Stimulated activated CD4-positive, alpha-beta T cell treated with anti-CD3 and anti-CD28 coated beads, TNF-alpha, amount 100 ng/mL, for 1 hour (primary cell): ENCODE results near the gene ETAA1.

Source experiments
- DNase-seq, 3 donors: peaks; one replicate each; pipeline ENCODE4 v3.0.0-alpha.2; 2020; ENCODE audit warnings: low read depth in 3 of 3, low spot score in 1 of 3

The ETAA1 gene

GRCh38 chr2:67437114-67437513, 40.0 kb downstream of the ETAA1 start:
- no peak for DNase-seq

DNA sequence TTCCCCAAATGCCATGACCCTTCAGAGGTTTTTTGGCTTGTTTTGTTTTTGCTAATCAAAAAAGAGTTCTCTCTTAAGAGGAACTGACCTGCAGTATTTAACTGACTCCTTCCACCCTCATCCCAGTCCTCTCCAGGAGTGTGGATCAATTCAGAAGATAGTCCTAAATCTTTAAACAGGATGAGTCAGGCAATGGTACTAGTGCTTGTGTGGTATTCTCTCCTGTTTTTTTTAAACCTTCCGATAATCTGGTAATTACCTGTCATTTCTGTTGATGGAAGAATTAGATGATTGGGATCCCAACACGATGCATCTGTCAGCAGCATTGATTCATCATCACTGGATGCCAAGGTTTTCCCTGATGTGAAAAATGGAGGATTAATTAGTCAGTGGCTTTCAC, 41.2 kb downstream of the ETAA1 start:
- DNase-seq, result no peak

DNA sequence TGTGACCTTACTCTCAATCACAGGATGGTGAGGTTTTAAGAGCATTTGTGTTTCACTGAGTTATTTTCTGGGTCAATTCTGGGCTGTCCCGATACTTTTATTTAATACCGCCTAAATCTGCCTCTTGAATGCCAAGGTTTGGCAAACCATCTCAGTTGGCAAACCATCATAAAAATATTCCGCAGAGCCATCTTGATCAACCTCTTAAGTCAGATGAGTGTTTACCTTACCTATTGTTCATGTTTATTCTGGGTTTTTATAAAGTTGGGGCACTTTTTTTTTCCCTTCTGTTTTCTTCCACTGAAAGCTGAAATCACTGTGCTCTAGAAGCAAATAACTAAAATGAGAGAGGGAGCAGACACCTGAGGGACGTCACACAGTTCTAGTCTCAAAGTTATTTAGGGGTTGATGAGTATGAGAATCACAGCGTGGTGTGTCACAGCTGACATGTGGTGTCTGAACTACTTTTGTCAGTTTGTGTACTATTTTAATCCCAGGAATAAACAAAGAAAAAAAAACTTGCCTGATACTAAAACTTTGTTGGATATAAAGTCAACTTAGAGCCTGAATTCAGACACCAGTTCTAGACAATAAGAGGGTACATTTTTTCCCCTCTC, 48.6 kb downstream of the ETAA1 start:
- DNase-seq, result no peak

DNA sequence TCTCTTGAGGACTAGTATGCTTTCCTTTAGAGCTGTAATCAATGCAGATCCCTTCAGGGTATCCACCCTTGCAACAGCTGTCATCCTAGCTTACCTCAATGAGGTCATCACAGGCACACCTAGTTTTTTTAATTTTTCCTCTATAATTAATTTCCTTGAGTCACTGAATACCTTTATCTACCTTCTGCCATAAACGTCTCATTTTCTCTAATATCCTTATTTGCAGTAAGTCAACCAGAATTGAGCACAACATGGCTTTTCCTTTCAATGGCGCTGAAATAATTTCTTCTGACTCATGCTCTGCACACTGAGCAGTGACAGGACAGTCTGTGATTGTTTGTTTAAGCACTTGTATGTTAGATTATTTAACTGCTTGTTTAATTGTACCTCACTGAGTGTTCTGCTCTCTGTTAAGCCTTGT, 49.4 kb downstream of the ETAA1 start:
- no peak for DNase-seq

DNA sequence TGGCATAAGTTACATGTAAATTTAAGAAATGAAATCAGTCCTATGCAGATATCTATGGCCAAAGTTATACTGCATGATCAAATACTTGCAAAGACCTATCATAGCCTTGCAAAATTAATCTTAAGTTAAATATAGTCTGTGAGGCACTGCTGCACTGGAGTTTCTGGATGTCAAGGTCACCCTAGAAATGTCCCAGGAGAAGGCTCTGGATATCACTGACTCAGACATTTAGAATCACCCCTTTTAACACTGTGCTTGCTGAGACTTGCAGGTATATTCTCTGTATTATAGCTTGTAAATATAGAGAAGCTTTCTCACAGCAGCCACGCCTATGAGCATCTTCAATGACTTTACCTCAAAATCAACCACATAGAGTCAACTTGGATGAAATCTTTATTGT, 51.5 kb downstream of the ETAA1 start:
- DNase-seq, result no peak

- no peak for DNase-seq
Measured at GRCh38 chr2:67451086-67451832, 54.1 kb downstream of the ETAA1 start.

DNA sequence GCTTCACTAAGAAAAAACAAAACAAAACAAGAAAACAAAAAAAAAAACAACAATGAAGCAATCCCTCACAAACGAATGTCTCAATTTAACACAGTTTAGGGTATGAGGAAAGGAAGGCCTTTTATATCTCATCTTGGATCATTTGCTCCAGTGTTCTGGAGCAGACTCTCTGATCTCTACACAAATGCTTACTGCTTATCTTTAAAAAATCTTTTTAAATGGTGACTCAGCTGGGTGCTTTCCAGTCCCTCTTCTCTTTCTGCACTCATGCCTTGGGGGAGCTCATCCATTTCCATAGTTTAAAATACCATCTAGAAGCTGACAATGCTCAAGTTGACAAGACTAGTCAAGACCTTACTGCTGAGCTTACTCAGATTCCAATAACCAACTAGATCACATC, 56.2 kb downstream of the ETAA1 start:
- DNase-seq, result no peak

DNA sequence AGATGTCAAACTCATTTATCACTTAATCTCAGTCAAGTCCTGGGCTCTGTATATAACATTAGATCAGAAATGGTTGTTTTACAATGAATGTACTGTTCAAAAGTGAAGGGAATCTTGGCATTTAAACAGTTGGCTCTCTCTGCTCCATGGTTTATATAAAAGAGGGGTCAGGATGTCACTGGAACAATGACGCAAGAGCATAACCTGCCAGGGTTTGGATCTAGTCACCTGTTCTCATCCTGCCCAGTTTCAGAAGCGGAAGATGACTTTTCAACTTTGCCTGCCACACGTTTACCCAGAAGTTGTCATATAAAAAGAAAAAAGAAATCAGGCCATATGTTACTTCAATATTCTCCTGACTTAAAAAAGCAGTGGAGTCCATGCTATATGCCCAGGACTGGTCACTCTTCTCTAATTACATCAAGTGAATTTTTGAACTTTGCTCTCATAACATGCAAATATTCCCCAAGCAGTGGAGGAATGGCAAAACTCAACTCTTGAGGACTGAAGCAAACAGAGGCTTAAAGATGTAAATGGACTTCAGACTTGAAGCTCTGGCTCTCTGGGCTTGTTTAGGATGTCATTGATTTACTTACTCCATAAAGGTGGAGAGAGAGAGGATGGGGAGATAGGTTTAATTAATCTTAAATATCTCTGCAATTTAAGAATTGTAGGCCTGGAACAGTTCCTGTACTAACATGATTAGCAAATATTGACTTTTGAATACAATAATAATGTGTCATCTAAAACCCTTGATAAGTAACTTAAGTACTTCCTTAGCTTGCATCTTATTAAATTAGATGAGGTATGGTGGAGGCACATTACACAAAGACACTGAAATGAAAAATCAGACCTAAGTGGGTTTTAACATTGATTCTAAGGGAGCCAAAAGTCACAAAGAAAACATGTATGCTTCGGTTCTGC, 58.3 kb downstream of the ETAA1 start:
- DNase-seq, result no peak

- no peak for DNase-seq
Measured at GRCh38 chr2:67456428-67456827, 59.3 kb downstream of the ETAA1 start.

DNA sequence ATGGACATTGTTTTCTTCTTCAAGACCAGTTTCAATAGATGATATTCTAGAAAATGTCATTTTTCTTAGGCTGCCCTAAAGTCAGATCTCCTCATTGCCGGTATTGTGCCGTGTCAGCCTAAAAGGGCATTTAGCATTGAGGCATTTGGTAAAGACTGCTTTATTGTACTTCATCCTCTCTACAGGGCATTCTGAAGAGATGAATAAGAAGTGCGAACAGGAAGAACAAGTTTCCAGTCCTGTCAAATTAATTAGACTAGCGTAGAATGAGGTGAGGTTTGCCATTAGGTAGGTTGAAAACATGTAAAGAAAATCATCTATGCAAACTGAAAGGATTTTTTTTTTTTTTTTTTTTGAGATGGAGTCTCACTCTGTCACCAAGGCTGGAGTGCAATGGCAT, 60.6 kb downstream of the ETAA1 start:
- DNase-seq, result no peak

DNA sequence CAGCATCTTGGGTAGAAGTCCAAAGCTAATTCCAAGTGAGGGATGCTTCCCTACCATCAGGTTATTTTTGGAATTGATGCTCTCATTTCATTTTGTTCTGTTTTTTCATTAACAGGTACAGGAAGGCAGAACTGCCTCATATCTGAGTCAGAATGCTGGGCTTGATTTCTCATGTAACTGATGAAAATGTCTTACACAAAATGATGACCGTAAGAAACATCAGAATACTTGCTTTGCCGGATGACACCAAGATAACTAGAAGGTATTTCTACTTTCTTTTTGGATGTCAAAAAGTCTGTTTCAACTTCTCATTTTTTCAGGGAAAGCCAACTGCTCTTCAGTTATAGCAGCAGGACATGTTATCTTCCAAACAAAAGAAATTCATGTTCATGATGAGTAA, 62.6 kb downstream of the ETAA1 start:
- no peak for DNase-seq
